ENCODE data around the gene AP3B1.

AP3B1 gene

GRCh38 chr5:77999399-77999798 is 295.1 kb downstream of the AP3B1 start:
- no peak for DNase-seq

GRCh38 chr5:77996943-77997342 is 297.6 kb downstream of the AP3B1 start:
- DNase-seq, result no peak

GRCh38 chr5:77995793-77996409 is 298.6 kb downstream of the AP3B1 start:
- no peak for DNase-seq

GRCh38 chr5:77994943-77995342 is 299.6 kb downstream of the AP3B1 start:
- no peak for DNase-seq

GRCh38 chr5:77993855-77994318 is 300.6 kb downstream of the AP3B1 start:
- DNase-seq, result no peak

- DNase-seq, result peak; percentile 44
These were observed 301.2 kb downstream of the AP3B1 start for GRCh38 chr5:77993141-77993854.

- no peak for DNase-seq
These were observed 303.4 kb downstream of the AP3B1 start for GRCh38 chr5:77991084-77991483.

GRCh38 chr5:77990020-77990419 is 304.5 kb downstream of the AP3B1 start:
- no peak for DNase-seq

GRCh38 chr5:77987988-77988387 is 306.5 kb downstream of the AP3B1 start:
- DNase-seq, result no peak

GRCh38 chr5:77987331-77987730 is 307.2 kb downstream of the AP3B1 start:
- no peak for DNase-seq

- no peak for DNase-seq
These were observed 308.2 kb downstream of the AP3B1 start for GRCh38 chr5:77986261-77986660.

GRCh38 chr5:77985247-77985646 is 309.3 kb downstream of the AP3B1 start:
- DNase-seq, result no peak

- no peak for DNase-seq
These were observed 309.9 kb downstream of the AP3B1 start for GRCh38 chr5:77984587-77984986.

GRCh38 chr5:77983482-77984199 is 310.9 kb downstream of the AP3B1 start:
- DNase-seq, result no peak

- DNase-seq, result no peak
These were observed 312.7 kb downstream of the AP3B1 start for GRCh38 chr5:77981820-77982219.

- no peak for DNase-seq
These were observed 319.9 kb downstream of the AP3B1 start for GRCh38 chr5:77974576-77974975.

- no peak for DNase-seq
These were observed 321.3 kb downstream of the AP3B1 start for GRCh38 chr5:77973253-77973609.

GRCh38 chr5:77972469-77973252 is 321.8 kb downstream of the AP3B1 start:
- no peak for DNase-seq

GRCh38 chr5:77971776-77972468 is 322.6 kb downstream of the AP3B1 start:
- DNase-seq, result peak; percentile 11

GRCh38 chr5:77970891-77971290 is 323.6 kb downstream of the AP3B1 start:
- DNase-seq, result no peak

GRCh38 chr5:77963795-77964194 is 330.7 kb downstream of the AP3B1 start:
- no peak for DNase-seq

GRCh38 chr5:77960863-77961396 is 333.6 kb downstream of the AP3B1 start:
- DNase-seq, result no peak

All from NCI-H774 (cell line).